Nephron (organoid): ENCODE results near the gene PEX10.

Source experiments
- H3K27ac Mint-ChIP-seq, 3 experiments: 2 replicates each; pipeline ENCODE4 v1.8.0; 2020; ENCODE audit warnings: mixed read lengths in 3 of 3, mild to moderate bottlenecking in 2 of 3, moderate library complexity in 1 of 3
- H3K27me3 Mint-ChIP-seq: 2 replicates; pipeline ENCODE4 v1.8.0; 2021; ENCODE audit warnings: low read depth, mild to moderate bottlenecking, moderate library complexity, mixed read lengths
- H3K36me3 Mint-ChIP-seq: 2 replicates; pipeline ENCODE4 v1.8.0; 2020; ENCODE audit warnings: low read depth, mixed read lengths
- H3K4me1 Mint-ChIP-seq: 2 replicates; pipeline ENCODE4 v1.8.0; 2020; ENCODE audit warnings: mixed read lengths
- H3K4me3 Mint-ChIP-seq, 3 experiments: 2 replicates each; pipeline ENCODE4 v1.8.0; 2020; ENCODE audit warnings: mild to moderate bottlenecking in 3 of 3, mixed read lengths in 3 of 3, moderate library complexity in 2 of 3
- H3K9me3 Mint-ChIP-seq: 2 replicates; pipeline ENCODE4 v1.8.0; 2020; ENCODE audit warnings: mixed read lengths
- CTCF ChIP-seq, 3 experiments: fragments of 200-600 bp; sonication (generic); IDR thresholded peaks; one replicate each; pipeline ENCODE4 v1.5.0; 2021; ENCODE audit warnings: antibody characterized with exemption in 3 of 3; ENCODE audit not compliant: unreplicated experiment in 3 of 3

Gene PEX10

GRCh38 chr1:2382621-2383361 lies 29.6 kb downstream of the PEX10 start:
- Mint-ChIP-seq H3K4me1 (peaks cover 24% of the 10 kb centered on the region), H3K36me3 (peaks cover 4% of the 10 kb centered on the region), H3K27me3 (peaks cover 3% of the 10 kb centered on the region), H3K4me3 (no peak overlapping the region), H3K27ac (no peak overlapping the region), H3K9me3 (no peaks in the 10 kb centered on the region)
- peak in 2 of 3 experiments; percentile 47 to 56 for TF ChIP-seq CTCF (IDR thresholded peaks at IDR 0.05; ENCODE audit: unreplicated experiment in 3 of 3)

GRCh38 chr1:2381741-2382620 lies 30.4 kb downstream of the PEX10 start:
- Mint-ChIP-seq H3K4me3 (no peak overlapping the region), H3K4me1 (peaks cover 24% of the 10 kb centered on the region), H3K27ac (no peak overlapping the region), H3K9me3 (no peaks in the 10 kb centered on the region), H3K36me3 (peaks cover 4% of the 10 kb centered on the region), H3K27me3 (peaks cover 3% of the 10 kb centered on the region)
- peak; percentile 93 to 94 (median 93) for TF ChIP-seq CTCF (IDR thresholded peaks at IDR 0.05; ENCODE audit: unreplicated experiment in 3 of 3)

- Mint-ChIP-seq H3K27ac (peak overlapping the region in 1 of 3 experiments; percentile 19), H3K4me1 (peaks cover 23% of the 10 kb centered on the region), H3K9me3 (no peaks in the 10 kb centered on the region), H3K4me3 (no peak overlapping the region), H3K36me3 (peaks cover 3% of the 10 kb centered on the region), H3K27me3 (peaks cover 3% of the 10 kb centered on the region)
- no peak for TF ChIP-seq CTCF (IDR thresholded peaks at IDR 0.05; ENCODE audit: unreplicated experiment in 3 of 3)
These were observed 31.4 kb downstream of the PEX10 start for GRCh38 chr1:2380816-2381591.

GRCh38 chr1:2379733-2380404 lies 32.5 kb downstream of the PEX10 start:
- H3K9me3 Mint-ChIP-seq: no peaks in the 10 kb centered on the region
- peak overlapping the region in 1 of 3 experiments; percentile 68 for H3K4me3 Mint-ChIP-seq
- TF ChIP-seq CTCF (IDR thresholded peaks at IDR 0.05; ENCODE audit: unreplicated experiment in 3 of 3): no peak

GRCh38 chr1:2378956-2379732 lies 33.2 kb downstream of the PEX10 start:
- Mint-ChIP-seq H3K27ac (peak overlapping the region; percentile 34 to 69 (median 64)), H3K27me3 (peaks cover 3% of the 10 kb centered on the region), H3K9me3 (no peaks in the 10 kb centered on the region), H3K36me3 (no peaks in the 10 kb centered on the region), H3K4me1 (peaks cover 20% of the 10 kb centered on the region), H3K4me3 (peak overlapping the region in 1 of 3 experiments; percentile 68)
- no peak for TF ChIP-seq CTCF (IDR thresholded peaks at IDR 0.05; ENCODE audit: unreplicated experiment in 3 of 3)

More at GRCh38 chr1:2379733-2380404, 32.5 kb downstream of the PEX10 start:
- peaks cover 3% of the 10 kb centered on the region for H3K27me3 Mint-ChIP-seq
- H3K4me1 Mint-ChIP-seq: peaks cover 21% of the 10 kb centered on the region
- H3K36me3 Mint-ChIP-seq: no peaks in the 10 kb centered on the region
- peak overlapping the region; percentile 34 to 69 (median 64) for H3K27ac Mint-ChIP-seq
